ENCODE measurements around the gene PKD1L1.

- no peak for TF ChIP-seq MXI1 (conservative IDR thresholded peaks at IDR 0.05; ENCODE audit: poor library complexity, severe bottlenecking)
- TF ChIP-seq REST (IDR thresholded peaks at IDR 0.05; ENCODE audit: borderline replicate concordance) = no peak
- TF ChIP-seq EZH2 (IDR thresholded peaks at IDR 0.05; ENCODE audit: borderline replicate concordance, insufficient read depth, low read length, poor library complexity, severe bottlenecking) = no peak
- TF ChIP-seq CTCF (IDR thresholded peaks at IDR 0.05; ENCODE audit: poor library complexity, severe bottlenecking) = no peak
- TF ChIP-seq SMC3 (conservative IDR thresholded peaks at IDR 0.05; ENCODE audit: poor library complexity) = no peak
- TF ChIP-seq TAF1 (IDR thresholded peaks at IDR 0.05; ENCODE audit: low read depth) = no peak
- no peak for TF ChIP-seq POLR2AphosphoS5 (IDR thresholded peaks at IDR 0.05)
- TF ChIP-seq EP300 (conservative IDR thresholded peaks at IDR 0.05; ENCODE audit: poor library complexity, severe bottlenecking) = no peak
Measured at GRCh38 chr7:47771336-47771989, 176.8 kb downstream of the PKD1L1 start.

All from neural cell (in vitro differentiated cells).